ENCODE data around the gene EFHD2.
"Not testable (repeated sequence)": the region's sequence is repeated elsewhere in the genome, so short reads cannot be mapped to it uniquely, and the experiment has no call there.

Gene EFHD2

GRCh38 chr1:15389828-15390227, 19.9 kb upstream of the EFHD2 start:
- not testable (repeated sequence) for DNase-seq

- no peak for DNase-seq
These were observed 19.0 kb upstream of the EFHD2 start for GRCh38 chr1:15390667-15391066.

GRCh38 chr1:15391366-15391765, 18.3 kb upstream of the EFHD2 start:
- no peak for DNase-seq

- DNase-seq = no peak
These were observed 16.0 kb upstream of the EFHD2 start for GRCh38 chr1:15393475-15394257.

- no peak for DNase-seq
These were observed 15.4 kb upstream of the EFHD2 start for GRCh38 chr1:15394258-15394690.

GRCh38 chr1:15397236-15397635, 12.5 kb upstream of the EFHD2 start:
- DNase-seq = no peak

- no peak for DNase-seq
These were observed 10.0 kb upstream of the EFHD2 start for GRCh38 chr1:15399710-15400109.

- DNase-seq = no peak
These were observed 9.1 kb upstream of the EFHD2 start for GRCh38 chr1:15400627-15401026.

- no peak for DNase-seq
These were observed 8.2 kb upstream of the EFHD2 start for GRCh38 chr1:15401391-15402055.

GRCh38 chr1:15402809-15403450, 6.8 kb upstream of the EFHD2 start:
- no peak for DNase-seq

- no peak for DNase-seq
These were observed 5.6 kb upstream of the EFHD2 start for GRCh38 chr1:15403962-15404580.

GRCh38 chr1:15405106-15405850, 4.4 kb upstream of the EFHD2 start:
- DNase-seq = no peak

- no peak for DNase-seq
These were observed 2.8 kb upstream of the EFHD2 start for GRCh38 chr1:15406614-15407559.

- DNase-seq = peak; percentile 40
These were observed 2.1 kb upstream of the EFHD2 start for GRCh38 chr1:15407580-15407979.

GRCh38 chr1:15408890-15409387, 749 bp upstream of the EFHD2 start:
- no peak for DNase-seq

- DNase-seq = peak; percentile 57
These were observed 665 bp downstream of the EFHD2 start for GRCh38 chr1:15410223-15410883.

- DNase-seq = peak; percentile 46
These were observed 1.2 kb downstream of the EFHD2 start for GRCh38 chr1:15410884-15411245.

GRCh38 chr1:15411593-15412137, 2.0 kb downstream of the EFHD2 start:
- peak; percentile 86 for DNase-seq

- DNase-seq = peak; percentile 73
These were observed 2.6 kb downstream of the EFHD2 start for GRCh38 chr1:15412175-15412800.

- no peak for DNase-seq
These were observed 3.2 kb downstream of the EFHD2 start for GRCh38 chr1:15412843-15413242.
